ENCODE results near the gene NEK11.

The NEK11 gene

GRCh38 chr3:131233900-131234668, 207.4 kb downstream of the NEK11 start:
- H3K4me3 ChIP-seq (ENCODE audit: control insufficient read depth, low read depth, low read length), result no peak overlapping the region
- TF ChIP-seq CTCF (IDR thresholded peaks at IDR 0.05; ENCODE audit: control insufficient read depth, insufficient read depth, low read depth, low read length, missing control alignments), result no peak
- no peak for DNase-seq (ENCODE audit: low read depth)

- no peak overlapping the region for H3K4me3 ChIP-seq (ENCODE audit: control insufficient read depth, low read depth, low read length)
- TF ChIP-seq CTCF (IDR thresholded peaks at IDR 0.05; ENCODE audit: control insufficient read depth, insufficient read depth, low read depth, low read length, missing control alignments), result no peak
- DNase-seq (ENCODE audit: low read depth), result no peak
Measured at GRCh38 chr3:131236421-131236820, 209.7 kb downstream of the NEK11 start.

- TF ChIP-seq CTCF (IDR thresholded peaks at IDR 0.05; ENCODE audit: control insufficient read depth, insufficient read depth, low read depth, low read length, missing control alignments), result no peak
- H3K4me3 ChIP-seq (ENCODE audit: control insufficient read depth, low read depth, low read length), result no peak overlapping the region
- no peak for DNase-seq (ENCODE audit: low read depth)
Measured at GRCh38 chr3:131238496-131238895, 211.8 kb downstream of the NEK11 start.

- TF ChIP-seq CTCF (IDR thresholded peaks at IDR 0.05; ENCODE audit: control insufficient read depth, insufficient read depth, low read depth, low read length, missing control alignments), result no peak
- DNase-seq (ENCODE audit: low read depth), result no peak
- H3K4me3 ChIP-seq (ENCODE audit: control insufficient read depth, low read depth, low read length), result no peak overlapping the region
Measured at GRCh38 chr3:131239267-131239666, 212.6 kb downstream of the NEK11 start.

- no peak for TF ChIP-seq CTCF (IDR thresholded peaks at IDR 0.05; ENCODE audit: control insufficient read depth, insufficient read depth, low read depth, low read length, missing control alignments)
- no peak for DNase-seq (ENCODE audit: low read depth)
- H3K4me3 ChIP-seq (ENCODE audit: control insufficient read depth, low read depth, low read length), result no peak overlapping the region
Measured at GRCh38 chr3:131242201-131242600, 215.5 kb downstream of the NEK11 start.

GRCh38 chr3:131250466-131250865, 223.8 kb downstream of the NEK11 start:
- TF ChIP-seq CTCF (IDR thresholded peaks at IDR 0.05; ENCODE audit: control insufficient read depth, insufficient read depth, low read depth, low read length, missing control alignments), result no peak
- no peak for DNase-seq (ENCODE audit: low read depth)
- H3K4me3 ChIP-seq (ENCODE audit: control insufficient read depth, low read depth, low read length), result no peak overlapping the region

Data from AG09309 (cell line).